Esophagus squamous epithelium (tissue), 4 donors: ENCODE results near the gene TSPYL2.

Experiments
- POLR2A ChIP-seq, 4 donors: fragments of 450-650 bp; IDR thresholded peaks; one replicate each; pipeline ENCODE4 v1.6.1; 2017; ENCODE audit warnings: antibody characterized with exemption in 4 of 4, mild to moderate bottlenecking in 4 of 4, moderate library complexity in 3 of 4
- TF ChIP-seq, protein P1 (sequence below), 6 experiments: fragments of 450-650 bp in 4 of 6; fragments of 200-600 bp in 2 of 6; sonication (generic) in 2 of 6; IDR thresholded peaks; one replicate each; pipeline ENCODE4 v1.5.1; 2016 to 2019; ENCODE audit warnings: antibody characterized with exemption in 6 of 6, mild to moderate bottlenecking in 4 of 6, moderate library complexity in 4 of 6

DNA sequence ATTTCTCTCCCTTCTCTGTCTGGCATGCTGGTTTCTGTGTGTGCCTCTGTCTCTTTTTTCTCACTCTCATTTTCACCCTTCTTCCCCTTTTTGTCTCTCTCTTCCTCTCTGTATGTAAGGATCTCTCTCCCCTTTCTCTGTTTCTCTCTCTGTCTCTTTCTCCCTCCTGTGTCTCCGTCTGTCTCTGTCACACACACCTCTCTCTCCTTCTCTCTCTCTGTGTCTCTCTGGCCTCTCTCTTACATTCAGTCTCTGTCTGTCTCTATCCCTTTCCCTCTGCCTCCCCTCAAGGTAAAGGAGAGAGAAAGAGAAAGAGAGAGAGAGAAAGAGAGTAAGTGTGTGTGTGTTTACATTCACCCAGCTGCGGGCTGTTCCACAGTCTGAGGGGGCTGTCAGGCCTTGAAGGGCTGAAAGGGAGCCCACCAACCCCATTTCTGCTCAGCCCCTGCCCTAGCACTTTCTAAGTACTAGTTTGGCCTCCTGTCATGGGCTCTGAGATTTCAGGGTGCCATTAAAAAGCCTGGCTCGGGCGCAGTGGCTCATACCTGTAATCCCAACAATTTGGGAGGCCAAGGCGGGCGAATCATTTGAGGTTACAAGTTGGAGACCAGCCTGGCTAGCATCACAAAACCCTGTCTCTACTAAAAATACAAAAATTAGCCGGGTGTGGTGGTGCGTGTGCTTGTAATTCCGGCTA, 9.6 kb upstream of the TSPYL2 start:
- TF ChIP-seq, protein P1, sequence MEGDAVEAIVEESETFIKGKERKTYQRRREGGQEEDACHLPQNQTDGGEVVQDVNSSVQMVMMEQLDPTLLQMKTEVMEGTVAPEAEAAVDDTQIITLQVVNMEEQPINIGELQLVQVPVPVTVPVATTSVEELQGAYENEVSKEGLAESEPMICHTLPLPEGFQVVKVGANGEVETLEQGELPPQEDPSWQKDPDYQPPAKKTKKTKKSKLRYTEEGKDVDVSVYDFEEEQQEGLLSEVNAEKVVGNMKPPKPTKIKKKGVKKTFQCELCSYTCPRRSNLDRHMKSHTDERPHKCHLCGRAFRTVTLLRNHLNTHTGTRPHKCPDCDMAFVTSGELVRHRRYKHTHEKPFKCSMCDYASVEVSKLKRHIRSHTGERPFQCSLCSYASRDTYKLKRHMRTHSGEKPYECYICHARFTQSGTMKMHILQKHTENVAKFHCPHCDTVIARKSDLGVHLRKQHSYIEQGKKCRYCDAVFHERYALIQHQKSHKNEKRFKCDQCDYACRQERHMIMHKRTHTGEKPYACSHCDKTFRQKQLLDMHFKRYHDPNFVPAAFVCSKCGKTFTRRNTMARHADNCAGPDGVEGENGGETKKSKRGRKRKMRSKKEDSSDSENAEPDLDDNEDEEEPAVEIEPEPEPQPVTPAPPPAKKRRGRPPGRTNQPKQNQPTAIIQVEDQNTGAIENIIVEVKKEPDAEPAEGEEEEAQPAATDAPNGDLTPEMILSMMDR (IDR thresholded peaks at IDR 0.05), result no peak
- TF ChIP-seq POLR2A (IDR thresholded peaks at IDR 0.05), result no peak
